GM10266 (cell line): Measurements from ENCODE around the gene APBA1.
"Not testable (repeated sequence)": the region's sequence is repeated elsewhere in the genome, so short reads cannot be mapped to it uniquely, and the experiment has no call there.

ENCODE experiments used
- DNase-seq: peaks from one replicate; pipeline ENCODE4 v3.0.0; 2012; ENCODE audit errors: extremely low spot score
- CTCF ChIP-seq: IDR thresholded peaks from 2 replicates; pipeline ENCODE4 v1.5.1; 2012; ENCODE audit warnings: mild to moderate bottlenecking, low read depth; ENCODE audit not compliant: control insufficient read depth, insufficient read depth; ENCODE audit errors: missing control alignments

Gene APBA1

GRCh38 chr9:69420611-69421270 is 251.4 kb downstream of the APBA1 start:
- no peak for TF ChIP-seq CTCF
- DNase-seq: no peak

GRCh38 chr9:69412741-69413150 is 259.4 kb downstream of the APBA1 start:
- TF ChIP-seq CTCF: peak; percentile 15
- DNase-seq: no peak

GRCh38 chr9:69411931-69412740 is 260.0 kb downstream of the APBA1 start:
- DNase-seq: no peak

GRCh38 chr9:69411246-69411645 is 260.9 kb downstream of the APBA1 start:
- no peak for TF ChIP-seq CTCF
- no peak for DNase-seq

More at GRCh38 chr9:69411931-69412740, 260.0 kb downstream of the APBA1 start:
- no peak for TF ChIP-seq CTCF

GRCh38 chr9:69409936-69410335 is 262.2 kb downstream of the APBA1 start:
- not testable (repeated sequence) for DNase-seq

- no peak for DNase-seq
- no peak for TF ChIP-seq CTCF
These were observed 271.7 kb downstream of the APBA1 start for GRCh38 chr9:69400470-69400869.

GRCh38 chr9:69397384-69398214 is 274.6 kb downstream of the APBA1 start:
- TF ChIP-seq CTCF: no peak
- no peak for DNase-seq
